ENCODE results near the gene TXNDC11. TPM values are rescaled to one million over a fixed set of nuclear protein-coding genes. Genes with fewer than 3 reads are reported as not detected.

TXNDC11 gene
- total and polyA plus RNA-seq, 4 donors: 19.9 to 43.6 (median 41.1) TPM

- DNase-seq (no peak), ATAC-seq (ENCODE audit: low FRiP score) (no peak)
- H3K4me3 ChIP-seq (ENCODE audit: low read length in 2 of 2): no peak overlapping the region
- H3K4me1 ChIP-seq (ENCODE audit: control insufficient read depth in 1 of 2, insufficient read depth in 2 of 2, low read length in 2 of 2): no peaks in the 10 kb centered on the region
- no peak overlapping the region for H3K27ac ChIP-seq (ENCODE audit: low read depth in 1 of 2, low read length in 2 of 2)
- H3K9me3 ChIP-seq (ENCODE audit: control insufficient read depth, low read length): no peaks in the 10 kb centered on the region
- H3K36me3 ChIP-seq (ENCODE audit: control insufficient read depth in 1 of 2, insufficient read depth in 2 of 2, low read length in 1 of 2): no peaks in the 10 kb centered on the region
- H3K27me3 ChIP-seq (ENCODE audit: control insufficient read depth in 1 of 2, insufficient read depth in 2 of 2, low read length in 1 of 2): no peaks in the 10 kb centered on the region
- intact Hi-C loops (cut with DNase I): no loop called here
- WGBS, 2 donors: 90 to 97% methylated on average over 4 of the region's 4 CpGs
Observed at GRCh38 chr16:11638140-11638539, 104.5 kb downstream of the TXNDC11 start.

GRCh38 chr16:11637320-11637719, 105.3 kb downstream of the TXNDC11 start:
- ATAC-seq (ENCODE audit: low FRiP score) (no peak), DNase-seq (no peak)
- no peak overlapping the region for H3K4me3 ChIP-seq (ENCODE audit: low read length in 2 of 2)
- no peaks in the 10 kb centered on the region for H3K9me3 ChIP-seq (ENCODE audit: control insufficient read depth, low read length)
- 71 to 93% methylated on average over 5 of the region's 5 CpGs for WGBS, 2 donors
- H3K27me3 ChIP-seq (ENCODE audit: control insufficient read depth in 1 of 2, insufficient read depth in 2 of 2, low read length in 1 of 2): no peaks in the 10 kb centered on the region
- H3K36me3 ChIP-seq (ENCODE audit: control insufficient read depth in 1 of 2, insufficient read depth in 2 of 2, low read length in 1 of 2): no peaks in the 10 kb centered on the region
- H3K4me1 ChIP-seq (ENCODE audit: control insufficient read depth in 1 of 2, insufficient read depth in 2 of 2, low read length in 2 of 2): no peaks in the 10 kb centered on the region
- H3K27ac ChIP-seq (ENCODE audit: low read depth in 1 of 2, low read length in 2 of 2): no peak overlapping the region
- intact Hi-C loops (cut with DNase I): no loop called here

GRCh38 chr16:11636172-11636721, 106.4 kb downstream of the TXNDC11 start:
- Histone ChIP-seq H3K9me3 (ENCODE audit: control insufficient read depth, low read length) (no peaks in the 10 kb centered on the region), H3K4me3 (ENCODE audit: low read length in 2 of 2) (no peak overlapping the region), H3K27ac (ENCODE audit: low read depth in 1 of 2, low read length in 2 of 2) (no peak overlapping the region), H3K4me1 (ENCODE audit: control insufficient read depth in 1 of 2, insufficient read depth in 2 of 2, low read length in 2 of 2) (no peaks in the 10 kb centered on the region), H3K36me3 (ENCODE audit: control insufficient read depth in 1 of 2, insufficient read depth in 2 of 2, low read length in 1 of 2) (no peaks in the 10 kb centered on the region), H3K27me3 (ENCODE audit: control insufficient read depth in 1 of 2, insufficient read depth in 2 of 2, low read length in 1 of 2) (no peaks in the 10 kb centered on the region)
- DNase-seq (no peak), ATAC-seq (ENCODE audit: low FRiP score) (no peak)
- WGBS, 2 donors: 70% methylated on average over 14 of the region's 14 CpGs
- intact Hi-C loops (cut with DNase I): no loop called here

GRCh38 chr16:11635679-11636171, 106.9 kb downstream of the TXNDC11 start:
- no peaks in the 10 kb centered on the region for H3K4me1 ChIP-seq (ENCODE audit: control insufficient read depth in 1 of 2, insufficient read depth in 2 of 2, low read length in 2 of 2)

GRCh38 chr16:11635113-11635652, 107.5 kb downstream of the TXNDC11 start:
- intact Hi-C loops (cut with DNase I): no loop called here
- DNase-seq (no peak), ATAC-seq (ENCODE audit: low FRiP score) (no peak)
- Histone ChIP-seq H3K36me3 (ENCODE audit: control insufficient read depth in 1 of 2, insufficient read depth in 2 of 2, low read length in 1 of 2) (no peaks in the 10 kb centered on the region), H3K4me1 (ENCODE audit: control insufficient read depth in 1 of 2, insufficient read depth in 2 of 2, low read length in 2 of 2) (no peaks in the 10 kb centered on the region), H3K27ac (ENCODE audit: low read depth in 1 of 2, low read length in 2 of 2) (no peak overlapping the region), H3K27me3 (ENCODE audit: control insufficient read depth in 1 of 2, insufficient read depth in 2 of 2, low read length in 1 of 2) (no peaks in the 10 kb centered on the region), H3K9me3 (ENCODE audit: control insufficient read depth, low read length) (no peaks in the 10 kb centered on the region), H3K4me3 (ENCODE audit: low read length in 2 of 2) (no peak overlapping the region)
- 89 to 94% methylated on average over 10 of the region's 10 CpGs for WGBS, 2 donors

More at GRCh38 chr16:11635679-11636171, 106.9 kb downstream of the TXNDC11 start:
- ATAC-seq (ENCODE audit: low FRiP score) (no peak), DNase-seq (no peak)
- Histone ChIP-seq H3K27me3 (ENCODE audit: control insufficient read depth in 1 of 2, insufficient read depth in 2 of 2, low read length in 1 of 2) (no peaks in the 10 kb centered on the region), H3K4me3 (ENCODE audit: low read length in 2 of 2) (no peak overlapping the region), H3K36me3 (ENCODE audit: control insufficient read depth in 1 of 2, insufficient read depth in 2 of 2, low read length in 1 of 2) (no peaks in the 10 kb centered on the region), H3K27ac (ENCODE audit: low read depth in 1 of 2, low read length in 2 of 2) (no peak overlapping the region), H3K9me3 (ENCODE audit: control insufficient read depth, low read length) (no peaks in the 10 kb centered on the region)
- intact Hi-C loops (cut with DNase I): no loop called here
- 89 to 92% methylated on average over 12 of the region's 12 CpGs for WGBS, 2 donors

- H3K4me1 ChIP-seq (ENCODE audit: control insufficient read depth in 1 of 2, insufficient read depth in 2 of 2, low read length in 2 of 2): no peaks in the 10 kb centered on the region
- no peak overlapping the region for H3K4me3 ChIP-seq (ENCODE audit: low read length in 2 of 2)
- no peak overlapping the region for H3K27ac ChIP-seq (ENCODE audit: low read depth in 1 of 2, low read length in 2 of 2)
- no peaks in the 10 kb centered on the region for H3K27me3 ChIP-seq (ENCODE audit: control insufficient read depth in 1 of 2, insufficient read depth in 2 of 2, low read length in 1 of 2)
- WGBS, 2 donors: 91 to 96% methylated on average over 6 of the region's 6 CpGs
- no peaks in the 10 kb centered on the region for H3K9me3 ChIP-seq (ENCODE audit: control insufficient read depth, low read length)
- intact Hi-C loops (cut with DNase I): no loop called here
- ATAC-seq (ENCODE audit: low FRiP score) (no peak), DNase-seq (no peak)
- no peaks in the 10 kb centered on the region for H3K36me3 ChIP-seq (ENCODE audit: control insufficient read depth in 1 of 2, insufficient read depth in 2 of 2, low read length in 1 of 2)
Observed at GRCh38 chr16:11634312-11634711, 108.3 kb downstream of the TXNDC11 start.

GRCh38 chr16:11633113-11633512, 109.5 kb downstream of the TXNDC11 start:
- H3K4me1 ChIP-seq (ENCODE audit: control insufficient read depth in 1 of 2, insufficient read depth in 2 of 2, low read length in 2 of 2): no peaks in the 10 kb centered on the region
- ATAC-seq (ENCODE audit: low FRiP score) (no peak), DNase-seq (no peak)
- no peaks in the 10 kb centered on the region for H3K36me3 ChIP-seq (ENCODE audit: control insufficient read depth in 1 of 2, insufficient read depth in 2 of 2, low read length in 1 of 2)
- H3K27me3 ChIP-seq (ENCODE audit: control insufficient read depth in 1 of 2, insufficient read depth in 2 of 2, low read length in 1 of 2): no peaks in the 10 kb centered on the region
- intact Hi-C loops (cut with DNase I): no loop called here
- H3K27ac ChIP-seq (ENCODE audit: low read depth in 1 of 2, low read length in 2 of 2): peak overlapping the region in 1 of 2 donors; percentile 23
- no peaks in the 10 kb centered on the region for H3K9me3 ChIP-seq (ENCODE audit: control insufficient read depth, low read length)
- WGBS, 2 donors: 75 to 80% methylated on average over 3 of the region's 3 CpGs
- H3K4me3 ChIP-seq (ENCODE audit: low read length in 2 of 2): no peak overlapping the region

- WGBS, 2 donors: 10 to 11% methylated on average over 15 of the region's 15 CpGs
- ATAC-seq (ENCODE audit: low FRiP score): peak; percentile 77
- Histone ChIP-seq H3K27ac (ENCODE audit: low read depth in 1 of 2, low read length in 2 of 2) (peak overlapping the region in 1 of 2 donors; percentile 49), H3K9me3 (ENCODE audit: control insufficient read depth, low read length) (no peaks in the 10 kb centered on the region), H3K4me1 (ENCODE audit: control insufficient read depth in 1 of 2, insufficient read depth in 2 of 2, low read length in 2 of 2) (no peaks in the 10 kb centered on the region), H3K4me3 (ENCODE audit: low read length in 2 of 2) (no peak overlapping the region), H3K36me3 (ENCODE audit: control insufficient read depth in 1 of 2, insufficient read depth in 2 of 2, low read length in 1 of 2) (no peaks in the 10 kb centered on the region), H3K27me3 (ENCODE audit: control insufficient read depth in 1 of 2, insufficient read depth in 2 of 2, low read length in 1 of 2) (no peaks in the 10 kb centered on the region)
- intact Hi-C loops (cut with DNase I): no loop called here
- DNase-seq: peak; percentile 89 to 92
Observed at GRCh38 chr16:11632455-11632939, 110.2 kb downstream of the TXNDC11 start.

GRCh38 chr16:11631214-11631613, 111.4 kb downstream of the TXNDC11 start:
- Histone ChIP-seq H3K9me3 (ENCODE audit: control insufficient read depth, low read length) (no peaks in the 10 kb centered on the region), H3K4me3 (ENCODE audit: low read length in 2 of 2) (no peak overlapping the region), H3K27me3 (ENCODE audit: control insufficient read depth in 1 of 2, insufficient read depth in 2 of 2, low read length in 1 of 2) (no peaks in the 10 kb centered on the region), H3K4me1 (ENCODE audit: control insufficient read depth in 1 of 2, insufficient read depth in 2 of 2, low read length in 2 of 2) (no peaks in the 10 kb centered on the region), H3K27ac (ENCODE audit: low read depth in 1 of 2, low read length in 2 of 2) (no peak overlapping the region), H3K36me3 (ENCODE audit: control insufficient read depth in 1 of 2, insufficient read depth in 2 of 2, low read length in 1 of 2) (no peaks in the 10 kb centered on the region)
- ATAC-seq (ENCODE audit: low FRiP score): no peak
- 96 to 97% methylated on average over 7 of the region's 7 CpGs for WGBS, 2 donors
- intact Hi-C loops (cut with DNase I): no loop called here
- DNase-seq: no peak
